SU-DHL-6 (cell line): ENCODE data around the gene ANGPTL5.
A peak's percentile ranks its signal among the peaks of the same experiment; 100 is the strongest.

Source experiments
- EZH2phosphoT487 ChIP-seq: fragments of 200-600 bp; sonication (generic), shearing (Covaris generic); conservative IDR thresholded peaks from 2 replicates; pipeline ENCODE4 v1.6.1; 2018; ENCODE audit warnings: mild to moderate bottlenecking, antibody characterized with exemption, low read length, moderate library complexity, mixed read lengths
- TF ChIP-seq, protein P1 (sequence below): fragments of 200-600 bp; sonication (generic); IDR thresholded peaks from one replicate; pipeline ENCODE4 v1.5.1; 2017; ENCODE audit warnings: antibody characterized with exemption, mild to moderate bottlenecking, low read length, moderate library complexity; ENCODE audit not compliant: insufficient read depth, poor library complexity, severe bottlenecking

DNA sequence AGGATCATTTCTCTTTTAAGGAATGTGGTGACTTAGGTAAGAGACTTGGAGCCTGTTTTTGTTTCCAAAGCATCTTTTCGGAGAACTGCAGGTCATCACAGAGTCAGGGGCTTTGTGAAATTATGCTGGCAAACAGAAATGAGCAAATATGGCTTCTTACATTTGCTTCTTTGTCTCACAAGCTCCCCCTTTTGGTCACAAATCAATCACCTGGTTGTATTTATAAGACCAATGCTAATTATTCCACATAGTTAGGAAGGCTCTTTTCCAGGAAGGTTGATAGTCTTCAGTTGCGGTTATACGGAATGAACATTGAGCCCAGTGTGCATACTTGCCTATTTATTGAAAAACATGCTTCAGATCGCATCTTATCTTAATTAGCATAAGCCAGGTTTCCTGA, 36.1 kb downstream of the ANGPTL5 start:
- TF ChIP-seq, protein P1, sequence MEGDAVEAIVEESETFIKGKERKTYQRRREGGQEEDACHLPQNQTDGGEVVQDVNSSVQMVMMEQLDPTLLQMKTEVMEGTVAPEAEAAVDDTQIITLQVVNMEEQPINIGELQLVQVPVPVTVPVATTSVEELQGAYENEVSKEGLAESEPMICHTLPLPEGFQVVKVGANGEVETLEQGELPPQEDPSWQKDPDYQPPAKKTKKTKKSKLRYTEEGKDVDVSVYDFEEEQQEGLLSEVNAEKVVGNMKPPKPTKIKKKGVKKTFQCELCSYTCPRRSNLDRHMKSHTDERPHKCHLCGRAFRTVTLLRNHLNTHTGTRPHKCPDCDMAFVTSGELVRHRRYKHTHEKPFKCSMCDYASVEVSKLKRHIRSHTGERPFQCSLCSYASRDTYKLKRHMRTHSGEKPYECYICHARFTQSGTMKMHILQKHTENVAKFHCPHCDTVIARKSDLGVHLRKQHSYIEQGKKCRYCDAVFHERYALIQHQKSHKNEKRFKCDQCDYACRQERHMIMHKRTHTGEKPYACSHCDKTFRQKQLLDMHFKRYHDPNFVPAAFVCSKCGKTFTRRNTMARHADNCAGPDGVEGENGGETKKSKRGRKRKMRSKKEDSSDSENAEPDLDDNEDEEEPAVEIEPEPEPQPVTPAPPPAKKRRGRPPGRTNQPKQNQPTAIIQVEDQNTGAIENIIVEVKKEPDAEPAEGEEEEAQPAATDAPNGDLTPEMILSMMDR = peak; percentile 31
- no peak for TF ChIP-seq EZH2phosphoT487
